Ascending aorta (tissue), 2 donors: ENCODE results near the gene FSTL4. TPM values are rescaled to one million over a fixed set of nuclear protein-coding genes. Genes with fewer than 3 reads are reported as not detected.
A peak's percentile ranks its signal among the peaks of the same experiment; 100 is the strongest.

Experiments
- DNase-seq, 2 donors: peaks; one replicate each; pipeline ENCODE4 v3.0.0-alpha.2; 2019; ENCODE audit warnings: low spot score in 2 of 2
- H3K27ac ChIP-seq, 2 donors: fragments of 200-600 bp; sonication (generic); one replicate each; pipeline ENCODE4 v1.5.1; 2016 to 2017; ENCODE audit warnings: mild to moderate bottlenecking in 1 of 2
- H3K27me3 ChIP-seq: fragments of 200-600 bp; sonication (generic); one replicate; pipeline ENCODE4 v1.5.1; 2017
- H3K36me3 ChIP-seq, 2 donors: fragments of 200-600 bp; sonication (generic); one replicate each; pipeline ENCODE4 v1.5.1; 2016
- H3K4me1 ChIP-seq, 2 donors: fragments of 200-600 bp; sonication (generic); one replicate each; pipeline ENCODE4 v1.5.1; 2016 to 2017; ENCODE audit warnings: mild to moderate bottlenecking in 1 of 2
- H3K4me3 ChIP-seq, 2 donors: fragments of 200-600 bp; sonication (generic); one replicate each; pipeline ENCODE4 v1.5.1; 2016 to 2017; ENCODE audit warnings: mild to moderate bottlenecking in 1 of 2
- H3K9me3 ChIP-seq, 2 donors: fragments of 200-600 bp; sonication (generic); one replicate each; pipeline ENCODE4 v1.5.1; 2016
- CTCF ChIP-seq, 3 experiments: fragments of 200-600 bp in 2 of 3; fragments of 450-650 bp in 1 of 3; sonication (generic) in 2 of 3; IDR thresholded peaks; one replicate each; pipeline ENCODE4 v1.5.1; 2016 to 2019; ENCODE audit warnings: antibody characterized with exemption in 3 of 3, mild to moderate bottlenecking in 1 of 3, moderate library complexity in 1 of 3
- intact Hi-C: fragments of 100-400 bp; cut with DNase I; formaldehyde crosslinking; loops from one replicate; pipeline ENCODE4 v1.15.1; 2023
- total RNA-seq: library from RNA; depleted of rRNA; stranded (reverse); fragments of >200 nt; gene quantifications from one replicate; pipeline ENCODE4 v1.1.0, GENCODE V29; 2016

FSTL4 gene
- total RNA-seq, 1 donor from 2014 or later: 0.11 TPM

GRCh38 chr5:133412661-133413060 is 199.7 kb downstream of the FSTL4 start:
- Histone ChIP-seq H3K9me3 (no peaks in the 10 kb centered on the region), H3K4me3 (no peak overlapping the region), H3K27ac (no peak overlapping the region), H3K4me1 (no peaks in the 10 kb centered on the region), H3K36me3 (no peaks in the 10 kb centered on the region), H3K27me3 (no peaks in the 10 kb centered on the region)
- DNase-seq: no peak
- TF ChIP-seq CTCF (IDR thresholded peaks at IDR 0.05): no peak
- intact Hi-C loops: no loop called here

DNA sequence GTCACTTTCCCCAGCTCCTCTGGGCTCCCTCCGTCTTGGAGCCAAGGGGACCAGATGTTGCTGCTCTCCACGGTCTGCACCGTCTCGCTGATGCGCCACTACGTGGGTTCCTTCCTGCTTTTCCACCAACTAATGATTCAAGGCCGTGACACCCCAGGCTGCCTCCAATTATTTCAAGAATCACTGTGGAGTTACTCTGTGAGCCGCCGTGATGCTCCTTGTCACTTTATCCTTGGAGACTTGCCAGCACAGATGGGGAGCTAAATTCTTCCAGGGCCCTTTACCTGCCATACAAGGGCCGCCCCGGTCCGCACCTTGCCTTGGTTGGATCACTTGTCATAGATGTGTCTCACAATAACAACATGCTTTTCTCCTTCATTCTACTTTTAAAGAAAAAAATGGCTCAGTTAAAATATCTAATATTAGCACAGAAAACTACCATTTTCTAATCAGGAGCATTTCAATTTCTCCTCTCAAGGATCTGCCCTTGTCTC is 202.0 kb downstream of the FSTL4 start:
- Histone ChIP-seq H3K4me1 (no peaks in the 10 kb centered on the region), H3K27ac (no peak overlapping the region), H3K9me3 (no peaks in the 10 kb centered on the region), H3K27me3 (no peaks in the 10 kb centered on the region), H3K4me3 (no peak overlapping the region), H3K36me3 (no peaks in the 10 kb centered on the region)
- intact Hi-C loops: no loop called here
- no peak for TF ChIP-seq CTCF (IDR thresholded peaks at IDR 0.05)
- no peak for DNase-seq

GRCh38 chr5:133409210-133409674 is 203.1 kb downstream of the FSTL4 start:
- H3K27ac ChIP-seq: no peak overlapping the region
- no peaks in the 10 kb centered on the region for H3K9me3 ChIP-seq
- no peak for TF ChIP-seq CTCF (IDR thresholded peaks at IDR 0.05)
- H3K4me3 ChIP-seq: no peak overlapping the region
- H3K36me3 ChIP-seq: no peaks in the 10 kb centered on the region
- no peaks in the 10 kb centered on the region for H3K27me3 ChIP-seq
- DNase-seq: peak in 1 of 2 donors; percentile 47
- H3K4me1 ChIP-seq: no peaks in the 10 kb centered on the region
- intact Hi-C loops: no loop called here

GRCh38 chr5:133408322-133408721 is 204.0 kb downstream of the FSTL4 start:
- DNase-seq: peak in 1 of 2 donors; percentile 35
- intact Hi-C loops: no loop called here
- Histone ChIP-seq H3K9me3 (no peaks in the 10 kb centered on the region), H3K36me3 (no peaks in the 10 kb centered on the region), H3K4me3 (no peak overlapping the region), H3K27me3 (no peaks in the 10 kb centered on the region), H3K27ac (no peak overlapping the region), H3K4me1 (no peaks in the 10 kb centered on the region)
- TF ChIP-seq CTCF (IDR thresholded peaks at IDR 0.05): no peak

GRCh38 chr5:133406977-133407632 is 205.2 kb downstream of the FSTL4 start:
- no peaks in the 10 kb centered on the region for H3K27me3 ChIP-seq
- intact Hi-C loops: no loop called here
- H3K9me3 ChIP-seq: no peaks in the 10 kb centered on the region
- H3K4me3 ChIP-seq: no peak overlapping the region
- no peak for TF ChIP-seq CTCF (IDR thresholded peaks at IDR 0.05)
- no peaks in the 10 kb centered on the region for H3K36me3 ChIP-seq
- H3K27ac ChIP-seq: no peak overlapping the region
- peak in 1 of 2 donors; percentile 19 for DNase-seq
- no peaks in the 10 kb centered on the region for H3K4me1 ChIP-seq
